Astrocyte (in vitro differentiated cells and primary cell): ENCODE results near the gene CEP41. TPM values are rescaled to one million over a fixed set of nuclear protein-coding genes. Genes with fewer than 3 reads are reported as not detected.
"Not testable (repeated sequence)": the region's sequence is repeated elsewhere in the genome, so short reads cannot be mapped to it uniquely, and the experiment has no call there.

Experiments
- DNase-seq: peaks from one replicate; pipeline ENCODE4 v3.0.0-alpha.2; 2010; ENCODE audit warnings: low read depth
- FAIRE-seq: peaks from 2 replicates; lab custom pipeline; 2011; peaks lifted over from hg19 to GRCh38; lab: Jason Lieb, UNC
- H2AFZ ChIP-seq: 2 replicates; pipeline ENCODE4 v1.6.0; 2012; ENCODE audit warnings: low read depth, low read length, inconsistent platforms
- H3K27ac ChIP-seq: 2 replicates; pipeline ENCODE4 v1.5.1; 2011; ENCODE audit warnings: low read depth, low read length, inconsistent platforms
- H3K27me3 ChIP-seq: 2 replicates; pipeline ENCODE4 v1.6.0; 2011; ENCODE audit warnings: low read length, inconsistent platforms; ENCODE audit not compliant: insufficient read depth
- H3K36me3 ChIP-seq: 2 replicates; pipeline ENCODE4 v1.5.1; 2011; ENCODE audit warnings: low read length, inconsistent platforms; ENCODE audit not compliant: insufficient read depth
- H3K4me1 ChIP-seq: 2 replicates; pipeline ENCODE4 v1.5.1; 2011; ENCODE audit warnings: low read length, inconsistent platforms; ENCODE audit not compliant: insufficient read depth
- H3K4me2 ChIP-seq: 2 replicates; pipeline ENCODE4 v1.6.0; 2012; ENCODE audit warnings: low read length, inconsistent platforms
- H3K4me3 ChIP-seq: 2 replicates; pipeline ENCODE4 v1.5.1; 2011; ENCODE audit warnings: low read depth, mild to moderate bottlenecking, low read length, inconsistent platforms; ENCODE audit not compliant: insufficient read depth
- H3K79me2 ChIP-seq: 2 replicates; pipeline ENCODE4 v1.6.0; 2012; ENCODE audit warnings: mild to moderate bottlenecking, low read length, inconsistent platforms; ENCODE audit not compliant: insufficient read depth
- H3K9ac ChIP-seq: 2 replicates; pipeline ENCODE4 v1.6.0; 2012; ENCODE audit warnings: mild to moderate bottlenecking, low read length, inconsistent platforms
- H3K9me3 ChIP-seq: 2 replicates; pipeline ENCODE4 v1.5.1; 2012; ENCODE audit warnings: low read depth, mild to moderate bottlenecking, low read length, inconsistent platforms; ENCODE audit not compliant: insufficient read depth
- H4K20me1 ChIP-seq: 2 replicates; pipeline ENCODE4 v1.6.0; 2012; ENCODE audit warnings: low read length, inconsistent platforms; ENCODE audit not compliant: insufficient read depth
- H3K27ac Mint-ChIP-seq: one replicate; pipeline ENCODE4 v1.8.0; 2021; ENCODE audit warnings: mild to moderate bottlenecking, mixed read lengths; ENCODE audit not compliant: unreplicated experiment
- H3K27me3 Mint-ChIP-seq: one replicate; pipeline ENCODE4 v1.8.0; 2021; ENCODE audit warnings: low read depth, mixed read lengths; ENCODE audit not compliant: unreplicated experiment
- H3K36me3 Mint-ChIP-seq: one replicate; pipeline ENCODE4 v1.8.0; 2021; ENCODE audit warnings: low read depth, mixed read lengths; ENCODE audit not compliant: unreplicated experiment
- H3K4me1 Mint-ChIP-seq: one replicate; pipeline ENCODE4 v1.8.0; 2021; ENCODE audit warnings: low read depth, mixed read lengths; ENCODE audit not compliant: unreplicated experiment
- H3K4me3 Mint-ChIP-seq: one replicate; pipeline ENCODE4 v1.8.0; 2021; ENCODE audit warnings: mild to moderate bottlenecking, moderate library complexity, mixed read lengths; ENCODE audit not compliant: unreplicated experiment
- H3K9me3 Mint-ChIP-seq: one replicate; pipeline ENCODE4 v1.8.0; 2021; ENCODE audit warnings: mild to moderate bottlenecking, mixed read lengths; ENCODE audit not compliant: unreplicated experiment
- EZH2 ChIP-seq: IDR thresholded peaks from 2 replicates; pipeline ENCODE4 v1.6.1; 2012; ENCODE audit warnings: mild to moderate bottlenecking, low read length, inconsistent platforms; ENCODE audit not compliant: insufficient read depth
- total RNA-seq: library from RNA; stranded (reverse); gene quantifications from 2 replicates; pipeline ENCODE4 v1.2.1, GENCODE V29; 2021
- TF ChIP-seq, protein P1 (sequence below): IDR thresholded peaks from 2 replicates; pipeline ENCODE4 v1.5.1; 2011; ENCODE audit warnings: low read depth, mild to moderate bottlenecking, inconsistent platforms, low read length, moderate library complexity; ENCODE audit not compliant: insufficient read depth

Gene CEP41
- total RNA-seq, 1 donor from 2014 or later: 16.4 TPM

GRCh38 chr7:130379532-130379920 lies 61.3 kb downstream of the CEP41 start:
- H3K4me2 ChIP-seq: no peak overlapping the region
- H4K20me1 ChIP-seq: no peaks in the 10 kb centered on the region
- Mint-ChIP-seq H3K27me3 (peaks cover 5% of the 10 kb centered on the region), H3K4me1 (no peaks in the 10 kb centered on the region), H3K9me3 (peaks cover 20% of the 10 kb centered on the region), H3K4me3 (no peak overlapping the region), H3K36me3 (no peaks in the 10 kb centered on the region), H3K27ac (no peak overlapping the region)
- no peak overlapping the region for H3K27ac ChIP-seq
- no peak overlapping the region for H2AFZ ChIP-seq
- no peak for FAIRE-seq
- H3K9me3 ChIP-seq: peaks cover 9% of the 10 kb centered on the region
- H3K4me3 ChIP-seq: no peak overlapping the region
- peaks cover 4% of the 10 kb centered on the region for H3K4me1 ChIP-seq
- no peaks in the 10 kb centered on the region for H3K79me2 ChIP-seq
- H3K36me3 ChIP-seq: no peaks in the 10 kb centered on the region
- H3K9ac ChIP-seq: no peak overlapping the region
- H3K27me3 ChIP-seq: no peaks in the 10 kb centered on the region
- no peak for DNase-seq
- no peak for TF ChIP-seq EZH2
- TF ChIP-seq, protein P1, sequence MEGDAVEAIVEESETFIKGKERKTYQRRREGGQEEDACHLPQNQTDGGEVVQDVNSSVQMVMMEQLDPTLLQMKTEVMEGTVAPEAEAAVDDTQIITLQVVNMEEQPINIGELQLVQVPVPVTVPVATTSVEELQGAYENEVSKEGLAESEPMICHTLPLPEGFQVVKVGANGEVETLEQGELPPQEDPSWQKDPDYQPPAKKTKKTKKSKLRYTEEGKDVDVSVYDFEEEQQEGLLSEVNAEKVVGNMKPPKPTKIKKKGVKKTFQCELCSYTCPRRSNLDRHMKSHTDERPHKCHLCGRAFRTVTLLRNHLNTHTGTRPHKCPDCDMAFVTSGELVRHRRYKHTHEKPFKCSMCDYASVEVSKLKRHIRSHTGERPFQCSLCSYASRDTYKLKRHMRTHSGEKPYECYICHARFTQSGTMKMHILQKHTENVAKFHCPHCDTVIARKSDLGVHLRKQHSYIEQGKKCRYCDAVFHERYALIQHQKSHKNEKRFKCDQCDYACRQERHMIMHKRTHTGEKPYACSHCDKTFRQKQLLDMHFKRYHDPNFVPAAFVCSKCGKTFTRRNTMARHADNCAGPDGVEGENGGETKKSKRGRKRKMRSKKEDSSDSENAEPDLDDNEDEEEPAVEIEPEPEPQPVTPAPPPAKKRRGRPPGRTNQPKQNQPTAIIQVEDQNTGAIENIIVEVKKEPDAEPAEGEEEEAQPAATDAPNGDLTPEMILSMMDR: no peak

- Histone ChIP-seq H3K4me2 (no peak overlapping the region), H3K36me3 (no peaks in the 10 kb centered on the region), H3K79me2 (no peaks in the 10 kb centered on the region), H3K4me3 (no peak overlapping the region), H3K4me1 (peaks cover 9% of the 10 kb centered on the region), H3K9me3 (peaks cover 9% of the 10 kb centered on the region), H3K27ac (no peak overlapping the region), H3K9ac (no peak overlapping the region), H3K27me3 (no peaks in the 10 kb centered on the region), H2AFZ (no peak overlapping the region), H4K20me1 (no peaks in the 10 kb centered on the region)
- FAIRE-seq: no peak
- H3K4me3 Mint-ChIP-seq: no peak overlapping the region
- H3K4me1 Mint-ChIP-seq: peaks cover 4% of the 10 kb centered on the region
- TF ChIP-seq, protein P1: no peak
- no peak for TF ChIP-seq EZH2
- no peaks in the 10 kb centered on the region for H3K36me3 Mint-ChIP-seq
- peaks cover 20% of the 10 kb centered on the region for H3K9me3 Mint-ChIP-seq
- H3K27ac Mint-ChIP-seq: no peak overlapping the region
- DNase-seq: no peak
- H3K27me3 Mint-ChIP-seq: peaks cover 2% of the 10 kb centered on the region
Measured at GRCh38 chr7:130379019-130379418, 61.8 kb downstream of the CEP41 start.

DNA sequence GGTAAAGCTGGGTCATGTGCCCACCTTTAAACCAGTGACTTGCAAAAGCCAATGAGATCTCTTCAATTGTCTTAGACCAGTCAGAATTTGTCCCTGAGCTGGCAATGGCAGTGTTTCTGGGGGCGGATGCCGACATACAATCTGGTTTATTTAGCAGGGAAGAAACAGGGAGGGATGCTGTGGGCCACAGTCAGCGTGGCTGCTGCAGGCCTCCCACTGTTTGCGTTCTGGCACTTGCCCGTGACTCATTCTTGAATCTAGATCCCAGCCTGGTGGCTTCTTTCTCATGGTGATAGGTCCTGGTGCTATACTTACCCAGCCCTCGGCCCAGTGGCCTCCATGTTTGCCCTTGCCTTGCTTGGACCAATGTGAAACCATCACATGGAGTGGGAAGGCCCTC lies 63.6 kb downstream of the CEP41 start:
- DNase-seq (no peak), FAIRE-seq (no peak)
- TF ChIP-seq EZH2: no peak
- TF ChIP-seq, protein P1: no peak
- Histone ChIP-seq H3K4me3 (no peak overlapping the region), H3K36me3 (no peaks in the 10 kb centered on the region), H3K9me3 (peaks cover 9% of the 10 kb centered on the region), H2AFZ (no peak overlapping the region), H3K4me2 (no peak overlapping the region), H4K20me1 (no peaks in the 10 kb centered on the region), H3K27ac (no peak overlapping the region), H3K9ac (no peak overlapping the region), H3K27me3 (no peaks in the 10 kb centered on the region), H3K79me2 (no peaks in the 10 kb centered on the region), H3K4me1 (peaks cover 26% of the 10 kb centered on the region)
- no peaks in the 10 kb centered on the region for H3K36me3 Mint-ChIP-seq
- H3K4me3 Mint-ChIP-seq: no peak overlapping the region
- H3K27ac Mint-ChIP-seq: no peak overlapping the region
- H3K4me1 Mint-ChIP-seq: peaks cover 21% of the 10 kb centered on the region
- H3K27me3 Mint-ChIP-seq: peaks cover 2% of the 10 kb centered on the region
- H3K9me3 Mint-ChIP-seq: peaks cover 20% of the 10 kb centered on the region

GRCh38 chr7:130376461-130376860 lies 64.4 kb downstream of the CEP41 start:
- H3K4me3 ChIP-seq, H3K9ac ChIP-seq, DNase-seq, H3K36me3 Mint-ChIP-seq, H3K4me3 Mint-ChIP-seq, FAIRE-seq, H3K9me3 ChIP-seq, H3K27ac Mint-ChIP-seq, H2AFZ ChIP-seq, H3K27ac ChIP-seq, H3K27me3 Mint-ChIP-seq, H4K20me1 ChIP-seq, H3K79me2 ChIP-seq, H3K27me3 ChIP-seq, H3K36me3 ChIP-seq, H3K4me2 ChIP-seq: not testable (repeated sequence)
- Mint-ChIP-seq H3K4me1 (peaks cover 26% of the 10 kb centered on the region), H3K9me3 (peaks cover 24% of the 10 kb centered on the region)
- H3K4me1 ChIP-seq: peaks cover 27% of the 10 kb centered on the region
